ENCODE measurements around the gene CCDC191.

Gene CCDC191

DNA sequence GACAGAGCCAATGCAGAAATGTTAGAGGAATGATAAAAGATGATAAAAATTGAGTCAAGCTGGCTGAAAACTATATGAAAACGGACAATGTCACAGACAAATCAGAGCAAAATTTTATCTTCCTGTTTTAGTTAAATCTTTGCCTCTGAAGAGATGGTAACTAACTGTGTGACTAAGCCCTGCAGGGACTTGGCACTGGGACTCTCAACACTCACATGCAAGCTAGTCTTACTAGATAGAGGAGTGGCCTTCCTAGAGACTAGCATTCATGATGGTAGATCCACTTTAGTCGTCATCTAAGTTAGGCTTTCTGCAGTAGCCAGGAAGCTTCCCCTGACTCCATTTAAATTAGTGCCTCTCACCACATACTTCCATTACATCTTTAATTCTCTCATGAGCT is 4.1 kb downstream of the CCDC191 start:
- DNase-seq, result no peak

DNA sequence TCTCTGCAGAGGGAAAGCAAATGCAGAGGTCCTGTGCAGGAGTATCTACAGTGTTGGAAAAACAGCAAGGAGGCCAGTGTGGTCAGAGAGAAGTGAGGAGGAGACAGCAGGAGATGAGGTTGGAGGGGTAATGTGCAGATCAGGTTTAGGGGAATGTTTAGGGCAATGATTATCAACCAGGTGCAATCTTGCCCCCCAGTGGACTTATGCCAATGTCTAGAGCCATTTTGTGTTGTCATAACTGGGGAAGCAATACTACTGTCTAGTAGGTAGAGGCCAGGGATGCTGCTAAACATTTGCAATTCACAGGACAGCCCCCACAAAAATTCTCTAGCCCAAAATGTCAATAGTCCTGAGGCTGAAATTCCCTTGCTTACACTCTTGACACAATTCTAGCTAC is 13.1 kb downstream of the CCDC191 start:
- DNase-seq, result no peak

DNA sequence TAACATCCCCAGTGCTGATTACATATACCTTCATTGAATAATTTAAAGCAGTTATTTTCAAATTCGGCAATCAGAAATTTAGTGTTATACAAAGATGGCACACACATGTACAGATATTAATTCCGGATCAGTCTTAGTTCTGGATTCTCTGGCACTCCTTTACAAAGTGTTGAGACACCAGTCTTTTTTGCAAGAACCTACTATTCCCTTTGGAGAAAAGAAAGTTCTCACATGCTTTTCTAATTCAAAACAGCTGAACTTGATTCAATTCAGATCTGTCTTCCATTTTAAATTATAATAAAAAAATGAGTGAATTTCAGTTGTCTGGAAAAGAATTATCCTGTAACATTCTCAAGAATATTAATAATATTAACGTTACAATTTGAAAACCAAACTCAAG is 20.4 kb downstream of the CCDC191 start:
- DNase-seq, result no peak

DNA sequence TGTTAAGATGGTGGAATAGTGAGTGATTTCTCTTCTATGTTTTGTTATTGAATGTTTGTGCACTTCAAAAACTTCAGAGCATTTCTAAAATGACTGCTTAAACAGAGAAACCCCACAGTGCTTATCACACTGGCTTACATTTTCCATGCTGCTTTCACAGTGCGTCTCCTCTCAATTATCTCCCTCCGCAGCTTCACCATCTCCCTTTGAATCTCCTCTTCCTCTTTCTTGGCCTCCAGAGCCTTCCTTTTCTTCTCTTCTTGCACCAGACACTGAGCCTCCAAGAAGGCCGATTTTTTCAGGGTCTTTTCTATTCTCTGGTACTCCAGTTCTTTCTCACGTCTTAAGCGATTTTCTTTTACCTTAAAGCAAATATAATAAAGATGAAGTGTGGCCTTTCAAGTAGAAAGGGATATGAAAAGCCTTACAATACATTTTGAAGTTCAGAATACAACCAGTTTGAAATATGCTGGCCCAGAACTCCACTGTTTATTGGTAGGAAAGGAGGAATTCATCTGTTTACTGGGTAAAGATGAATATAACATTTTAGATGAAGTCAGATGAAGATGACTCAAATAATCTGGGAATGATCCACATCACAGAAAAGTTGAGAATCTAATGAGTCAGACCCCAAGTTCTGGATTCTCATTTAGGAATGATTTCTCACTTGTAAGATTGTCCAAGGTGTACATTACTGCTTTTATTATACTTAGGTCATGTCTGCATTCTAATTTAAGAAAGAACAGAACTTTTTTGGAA is 21.4 kb downstream of the CCDC191 start:
- no peak for DNase-seq

DNA sequence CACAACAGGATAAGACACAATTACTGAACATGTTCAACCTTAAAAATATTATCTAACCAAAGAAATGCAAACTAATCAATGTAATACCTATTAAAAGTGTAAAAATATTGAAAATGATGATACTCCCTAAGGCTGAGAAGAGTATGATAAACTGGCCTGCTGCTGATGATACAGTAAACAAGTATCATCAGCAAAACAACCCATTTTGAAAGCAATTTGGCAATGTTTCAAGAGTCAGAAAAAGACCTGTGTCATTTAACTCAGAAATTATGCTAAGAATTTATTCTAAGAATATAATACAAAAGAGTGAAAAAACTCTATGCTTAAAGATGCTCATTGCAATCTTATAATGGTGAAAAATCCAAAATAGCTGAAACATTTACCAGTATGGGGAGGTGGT is 22.1 kb downstream of the CCDC191 start:
- no peak for DNase-seq

DNA sequence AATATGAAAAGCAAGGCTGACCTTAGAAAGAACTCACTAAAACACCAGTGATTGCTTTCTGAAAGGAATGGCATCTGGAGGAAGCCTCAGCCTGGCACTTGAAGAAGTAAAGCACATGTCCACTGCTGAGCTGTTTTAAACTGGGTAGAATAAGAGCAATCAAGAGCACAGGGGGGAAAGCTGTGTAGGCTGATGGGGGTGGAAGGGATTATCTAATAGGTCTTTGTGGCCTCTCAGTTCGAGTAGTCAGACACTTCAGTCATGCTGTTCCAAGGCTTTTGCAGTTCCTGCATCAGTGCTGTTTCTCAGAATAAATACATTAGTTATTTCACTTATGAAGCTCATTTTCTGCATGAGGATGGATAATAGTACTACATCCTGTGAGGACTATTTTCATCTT is 22.6 kb downstream of the CCDC191 start:
- DNase-seq, result no peak

DNA sequence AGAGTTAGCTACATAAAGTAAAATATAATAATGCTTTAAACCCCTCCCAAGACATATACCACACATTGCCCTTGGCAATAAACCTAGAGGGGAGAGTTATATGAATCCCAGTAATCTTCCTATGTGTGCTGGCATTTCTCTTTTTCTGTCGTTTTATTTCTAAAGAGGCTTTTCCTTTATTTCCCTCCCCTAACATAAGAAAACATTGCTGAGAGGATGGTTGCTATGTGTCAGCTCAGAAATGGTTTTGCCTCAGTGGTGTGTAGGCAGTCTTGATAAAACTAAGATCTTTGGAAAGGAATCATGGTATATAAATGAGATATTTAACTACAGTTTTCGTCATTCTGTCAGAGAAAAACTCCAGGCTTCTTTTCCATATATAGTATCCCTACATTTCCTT is 30.0 kb downstream of the CCDC191 start:
- DNase-seq, result no peak

DNA sequence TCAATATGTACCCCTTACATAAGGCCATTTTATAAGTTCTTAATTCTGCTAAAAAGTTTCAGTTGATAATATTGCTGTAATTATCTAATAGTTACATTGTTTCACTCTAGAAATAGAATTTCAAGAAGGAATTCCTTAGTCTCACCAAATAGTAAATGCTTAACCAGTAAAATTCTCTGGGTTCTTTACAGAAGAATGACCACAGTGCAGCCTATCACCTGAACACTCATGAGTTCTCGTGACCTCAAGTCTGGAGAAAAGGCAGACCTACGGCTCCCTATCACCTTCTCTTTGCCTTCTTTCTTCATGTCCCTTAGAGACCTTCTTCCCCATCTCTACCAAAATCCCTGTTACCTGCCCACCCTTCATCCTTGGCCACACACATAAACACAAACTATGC is 30.9 kb downstream of the CCDC191 start:
- DNase-seq, result no peak

DNA sequence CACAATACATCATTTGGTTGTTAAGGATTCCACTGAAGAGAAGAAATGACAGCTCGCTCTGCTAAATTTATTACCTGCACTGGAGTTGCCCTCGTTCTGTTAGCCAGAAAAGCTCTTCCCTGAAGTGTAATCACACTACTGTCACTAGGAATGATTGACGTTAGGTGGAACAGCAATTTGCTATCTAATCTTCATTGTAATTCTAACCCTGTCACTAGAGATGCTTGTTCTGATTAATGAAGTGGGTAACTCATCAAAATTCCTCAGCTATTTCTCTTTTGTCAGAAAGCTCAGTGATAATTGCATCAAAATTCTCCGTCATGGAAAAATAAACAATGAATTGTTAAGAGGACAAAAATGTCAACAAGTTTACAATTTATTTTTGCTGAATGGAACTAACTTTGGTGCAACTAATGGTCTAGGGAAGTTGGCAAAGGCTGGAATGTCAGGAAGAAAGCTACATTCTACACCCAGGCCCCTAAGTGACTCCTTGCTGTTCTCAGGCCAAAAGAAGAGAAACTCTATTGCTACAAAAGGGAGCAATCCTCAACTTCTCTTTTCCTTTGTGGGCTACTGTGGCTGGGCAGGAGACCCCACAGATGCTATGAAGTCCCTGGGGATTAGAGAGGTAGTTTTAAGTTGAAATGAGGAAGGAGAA is 34.1 kb downstream of the CCDC191 start:
- DNase-seq, result no peak

DNA sequence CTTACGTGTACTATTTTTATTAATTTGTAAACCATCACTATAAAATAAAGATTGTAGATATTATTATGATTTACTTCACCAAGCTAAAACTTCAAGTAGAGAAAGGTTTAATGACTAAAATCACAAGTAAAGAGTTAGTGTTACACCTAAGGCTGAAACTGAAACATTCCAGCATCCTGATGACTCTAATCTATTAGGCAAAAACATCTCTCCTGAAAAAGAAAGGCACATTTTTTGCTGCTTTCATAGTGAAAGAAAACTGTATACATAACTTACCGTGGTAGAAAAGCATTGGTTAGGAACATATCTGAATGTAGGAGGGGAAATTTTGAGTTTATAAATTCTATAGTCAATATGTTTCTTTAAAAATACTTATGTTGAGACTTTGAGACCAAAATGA is 35.4 kb downstream of the CCDC191 start:
- no peak for DNase-seq

DNA sequence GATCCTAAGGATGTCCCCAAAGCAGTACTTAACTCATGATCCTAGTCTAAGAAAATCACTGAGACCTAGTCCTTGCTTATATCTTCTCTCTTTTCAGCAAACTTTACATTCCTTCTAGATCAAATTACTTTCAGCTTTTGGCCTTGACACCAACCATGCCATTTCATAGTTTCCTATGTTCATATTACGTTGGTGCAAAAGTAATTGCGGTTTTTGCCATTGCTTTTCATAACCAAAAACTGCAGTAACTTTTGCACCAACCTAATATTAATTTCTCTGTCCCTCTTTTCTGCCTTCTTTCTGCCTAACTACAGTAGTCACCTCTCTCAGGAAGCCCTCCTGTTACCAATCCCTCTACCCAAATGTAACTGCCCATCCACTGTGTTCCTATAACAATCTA is 36.8 kb downstream of the CCDC191 start:
- DNase-seq, result no peak

DNA sequence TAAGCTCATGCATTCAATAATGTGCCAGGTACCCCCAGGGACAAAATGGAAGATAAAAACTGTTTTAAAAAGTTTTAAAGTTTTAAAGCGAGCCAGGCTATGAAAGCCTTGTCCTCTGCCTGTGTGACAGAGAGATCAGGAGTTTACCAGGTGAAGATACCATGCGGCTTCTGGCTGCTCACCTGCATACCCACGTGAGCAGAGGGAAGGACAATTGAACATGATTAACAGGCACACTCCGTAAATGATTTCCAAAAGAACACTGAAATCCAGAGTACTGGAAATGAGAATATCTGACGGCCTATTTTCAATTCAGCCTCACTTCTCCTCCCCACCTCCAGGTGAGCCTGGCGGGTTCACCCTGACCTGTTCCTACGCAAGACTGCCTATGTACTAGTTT is 42.1 kb downstream of the CCDC191 start:
- DNase-seq, result no peak

DNA sequence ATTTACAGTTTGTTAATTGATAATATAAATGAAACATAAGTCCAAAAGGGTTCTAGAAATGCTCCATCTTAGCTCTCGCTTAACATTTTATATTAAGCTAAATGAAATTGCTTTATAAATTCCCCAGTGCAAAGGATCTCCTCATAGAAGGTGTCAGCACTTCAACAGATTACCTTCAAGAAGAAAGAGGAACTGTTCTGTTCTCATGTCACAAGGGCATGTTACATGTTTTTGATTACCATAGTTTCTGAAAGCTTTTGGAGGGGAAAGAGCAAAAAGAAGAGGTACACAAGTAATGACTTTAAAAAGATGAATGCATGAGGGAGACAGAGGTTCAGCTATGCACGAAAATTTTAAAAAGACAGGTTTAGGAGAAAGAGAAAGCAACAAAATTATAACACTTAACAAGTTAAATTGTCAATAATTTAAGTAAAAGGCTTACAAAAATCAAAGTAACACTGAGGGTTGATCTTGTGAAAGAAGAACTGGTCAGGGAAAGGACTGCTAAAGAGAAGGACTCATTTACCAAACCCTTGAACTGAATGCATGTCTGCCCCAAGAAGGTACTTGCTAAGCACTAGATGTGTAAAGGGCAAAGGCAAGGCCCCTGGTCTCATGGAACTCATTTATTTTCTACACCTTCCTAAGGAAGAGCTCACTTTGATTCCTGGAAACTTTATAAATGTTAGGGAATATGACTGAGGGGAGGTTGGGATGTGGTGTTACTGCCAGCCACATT is 45.1 kb downstream of the CCDC191 start:
- DNase-seq, result no peak

DNA sequence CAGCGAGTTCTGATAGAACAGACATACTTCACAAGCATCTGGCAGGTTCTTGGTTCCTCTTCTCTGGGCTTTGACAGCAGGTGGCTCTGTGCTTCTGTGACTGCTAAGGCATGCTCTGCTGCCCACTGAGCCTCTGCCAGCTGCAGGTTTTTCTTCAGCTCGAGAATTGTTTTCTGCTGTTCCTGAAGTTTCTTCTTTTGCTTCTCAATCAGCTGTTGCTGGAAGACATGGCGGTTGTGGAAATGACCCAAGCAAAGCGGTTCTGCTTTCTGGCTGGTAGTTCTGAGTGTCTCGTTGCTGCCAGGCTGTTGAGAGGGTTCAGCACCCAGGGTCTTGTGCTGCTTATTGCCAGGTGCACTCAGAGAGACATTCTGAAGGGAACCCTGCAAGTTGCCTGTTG is 50.8 kb downstream of the CCDC191 start:
- DNase-seq, result no peak

DNA sequence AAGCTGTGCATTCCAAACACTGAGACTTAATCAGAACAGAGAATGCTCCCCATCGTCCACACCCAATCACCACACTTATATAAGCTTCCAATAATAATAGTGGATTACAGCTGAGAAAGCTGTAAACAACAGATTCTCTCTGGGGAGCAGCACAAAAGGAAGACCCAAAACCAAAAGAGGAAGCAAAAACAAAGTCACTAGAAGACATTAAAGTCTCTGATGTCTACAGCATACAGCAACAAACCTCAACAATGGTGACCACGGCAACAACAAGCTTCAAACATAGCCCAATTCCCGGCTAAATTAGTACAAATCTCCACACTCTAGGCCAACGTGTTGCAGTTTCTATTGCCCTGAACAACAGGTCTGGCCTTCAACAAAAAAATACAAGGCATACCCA is 70.8 kb downstream of the CCDC191 start:
- DNase-seq, result peak; percentile 2

DNA sequence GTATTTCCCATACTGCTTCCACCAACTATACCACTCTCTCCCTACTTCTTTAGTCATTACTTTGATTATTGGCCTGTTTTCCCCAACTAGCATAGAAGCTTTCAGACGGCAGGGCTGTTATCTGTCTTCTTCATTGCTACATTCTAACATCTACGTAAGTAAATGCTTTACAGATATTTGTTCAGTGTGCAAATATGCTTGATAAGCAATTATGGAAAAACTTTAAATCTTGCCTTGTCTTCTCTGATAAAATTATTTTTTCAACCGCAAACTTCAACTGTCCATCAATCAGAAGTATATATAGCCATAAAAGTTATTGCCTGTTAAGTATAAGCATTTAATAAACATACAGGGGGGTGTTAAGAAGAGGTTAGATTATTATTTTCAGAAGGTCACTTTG is 72.8 kb downstream of the CCDC191 start:
- no peak for DNase-seq

DNA sequence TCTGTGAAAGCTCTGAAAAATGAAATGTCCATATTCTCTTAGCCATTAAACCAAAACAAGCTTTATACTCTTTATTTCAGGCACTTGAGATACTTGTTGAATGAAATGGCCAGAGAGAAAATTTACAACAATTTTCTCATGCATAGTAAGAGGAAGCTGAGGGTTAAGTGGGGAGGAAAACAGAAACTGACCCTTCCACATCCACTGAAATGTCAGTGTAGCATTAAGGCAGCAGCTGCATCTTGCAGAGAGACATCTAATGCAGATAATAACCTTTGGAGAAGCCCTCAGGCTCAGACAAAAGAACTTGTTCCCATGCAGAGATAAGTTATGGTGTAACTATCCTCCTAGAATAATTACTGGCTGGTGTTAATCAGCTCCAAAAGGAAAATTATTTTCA is 74.5 kb downstream of the CCDC191 start:
- no peak for DNase-seq

DNA sequence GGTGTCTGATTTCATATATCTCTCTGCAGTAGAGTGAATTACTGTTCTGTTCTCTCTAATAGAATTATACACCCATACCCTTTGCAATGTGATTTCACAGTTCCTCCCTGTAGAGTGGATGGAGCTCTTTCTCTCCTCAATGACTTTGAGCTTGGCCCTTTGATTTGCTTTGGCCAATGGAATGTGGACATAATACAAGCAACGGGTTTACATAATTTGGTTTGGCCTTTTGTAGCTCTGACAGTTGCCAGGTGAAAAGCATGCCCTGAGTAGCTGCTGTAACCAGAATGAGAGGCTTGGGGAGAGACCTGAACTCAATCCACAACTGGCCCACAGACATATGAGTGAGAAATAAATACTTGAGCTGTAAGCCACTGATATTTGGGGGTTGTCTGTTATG is 76.4 kb downstream of the CCDC191 start:
- no peak for DNase-seq

DNA sequence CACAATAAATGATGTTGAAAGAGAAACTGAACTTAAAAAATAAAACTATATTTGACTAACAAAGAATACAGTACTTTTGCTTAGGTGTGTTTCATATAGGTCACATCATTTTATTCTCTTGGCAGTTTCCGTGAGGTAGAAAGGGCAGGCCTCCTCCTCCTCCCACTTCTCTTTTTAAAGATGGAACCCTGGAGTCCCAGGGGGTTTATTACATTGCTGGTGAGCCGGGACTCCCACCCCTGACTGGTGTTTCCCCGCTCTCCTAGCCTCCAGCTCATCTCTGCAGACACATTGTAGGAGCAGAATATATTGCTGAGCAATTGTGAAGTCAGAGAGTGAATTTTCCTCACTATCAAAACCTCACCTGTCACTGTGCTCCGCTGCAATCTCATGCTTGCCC is 78.5 kb downstream of the CCDC191 start:
- DNase-seq, result no peak

DNA sequence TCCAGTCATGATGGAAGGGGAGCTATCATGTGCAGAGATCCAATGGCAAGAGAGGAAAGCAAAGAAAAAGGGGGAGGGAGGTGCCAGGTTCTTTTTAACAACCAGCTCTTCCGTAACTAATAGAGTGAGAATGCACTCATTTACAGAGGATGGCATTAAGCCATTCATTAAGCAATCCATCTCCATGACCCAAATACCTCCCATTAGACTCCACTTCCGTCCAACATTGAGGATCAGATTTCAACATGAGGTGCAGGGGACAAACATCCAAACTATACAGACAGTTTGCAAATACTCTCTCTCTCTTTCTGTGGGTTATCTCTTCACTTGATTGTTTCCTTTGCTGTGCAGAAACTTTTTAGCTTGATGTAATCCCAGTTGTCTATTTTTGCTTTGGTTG is 87.3 kb downstream of the CCDC191 start:
- no peak for DNase-seq

DNA sequence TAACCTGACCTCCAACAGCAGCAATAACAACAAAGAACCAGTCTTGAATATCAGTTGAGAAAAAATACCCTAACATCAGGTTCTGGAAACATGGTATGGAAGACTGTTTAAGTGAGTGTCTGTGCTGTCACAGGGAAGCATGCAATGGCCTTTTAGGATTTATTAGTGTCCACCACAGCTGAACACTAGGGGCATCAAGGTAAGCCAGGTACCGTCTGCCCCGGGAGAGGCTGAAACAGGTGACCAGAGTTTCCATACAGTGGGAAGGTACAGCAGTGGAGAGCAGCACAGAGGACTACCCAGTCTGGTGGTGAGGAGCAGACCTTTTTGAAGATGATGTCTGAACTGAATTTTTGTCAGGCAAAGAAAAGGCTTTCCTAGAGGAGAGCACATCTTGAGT is 90.2 kb downstream of the CCDC191 start:
- no peak for DNase-seq

DNA sequence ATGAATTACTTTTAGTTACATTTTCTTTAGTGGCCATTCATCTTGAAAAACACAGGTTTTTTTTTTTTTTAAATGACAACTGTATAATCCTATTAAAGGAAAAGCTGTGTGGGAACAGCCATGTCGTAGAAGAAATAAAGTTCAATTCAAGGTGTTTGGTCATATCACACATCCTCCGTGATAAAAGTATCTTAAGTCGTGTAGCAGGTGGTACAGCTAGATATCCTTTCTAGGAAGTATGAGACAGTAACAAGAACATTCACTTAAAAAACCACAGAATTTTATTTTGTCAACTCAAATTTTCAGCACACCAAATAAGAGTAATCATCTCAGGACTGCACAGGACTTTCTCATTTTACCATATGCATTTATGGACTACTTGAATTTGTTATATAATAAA is 92.4 kb downstream of the CCDC191 start:
- no peak for DNase-seq

DNA sequence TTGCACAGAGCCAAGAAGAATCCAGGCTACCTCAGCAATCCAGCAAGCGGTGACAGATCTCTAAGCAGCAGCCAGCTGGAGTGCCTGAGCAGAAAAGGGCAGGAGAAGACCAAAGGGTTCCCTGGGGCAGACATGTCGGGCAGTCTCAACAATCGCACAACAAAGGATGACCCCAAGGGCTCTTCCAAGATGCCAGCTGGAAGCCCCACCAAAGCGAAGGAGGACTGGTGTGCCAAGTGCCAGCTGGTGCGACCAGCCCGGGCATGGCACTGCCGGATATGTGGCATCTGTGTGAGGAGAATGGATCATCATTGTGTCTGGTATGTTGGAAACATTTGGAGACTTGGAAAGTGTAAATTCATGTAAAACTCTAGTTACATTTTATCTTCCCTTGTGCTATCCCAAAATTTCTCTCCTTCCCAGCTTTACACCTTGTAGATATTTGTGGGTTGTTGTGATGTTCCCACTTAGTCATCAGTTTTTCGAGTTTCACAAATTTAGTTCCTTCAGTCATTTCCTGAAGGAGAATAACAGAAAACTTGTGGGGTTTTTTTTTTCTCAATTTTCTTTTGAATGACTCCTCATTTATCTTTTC is 102.1 kb downstream of the CCDC191 start:
- DNase-seq, result no peak

DNA sequence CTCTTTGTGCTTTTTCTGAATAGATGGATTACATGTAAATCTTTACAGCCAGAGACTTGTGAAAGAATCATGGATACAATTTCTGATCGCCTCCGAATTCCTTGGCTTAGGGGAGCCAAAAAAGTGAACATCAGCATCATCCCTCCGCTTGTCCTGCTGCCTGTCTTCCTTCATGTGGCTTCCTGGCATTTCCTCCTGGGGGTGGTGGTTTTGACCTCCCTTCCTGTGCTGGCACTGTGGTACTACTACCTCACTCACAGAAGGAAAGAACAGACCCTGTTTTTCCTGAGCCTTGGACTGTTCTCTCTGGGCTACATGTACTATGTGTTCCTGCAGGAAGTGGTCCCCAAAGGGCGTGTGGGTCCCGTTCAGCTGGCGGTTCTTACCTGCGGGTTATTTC is 102.6 kb downstream of the CCDC191 start:
- DNase-seq, result no peak
